Measurements from ENCODE around the gene LKAAEAR1.

The LKAAEAR1 gene

DNA sequence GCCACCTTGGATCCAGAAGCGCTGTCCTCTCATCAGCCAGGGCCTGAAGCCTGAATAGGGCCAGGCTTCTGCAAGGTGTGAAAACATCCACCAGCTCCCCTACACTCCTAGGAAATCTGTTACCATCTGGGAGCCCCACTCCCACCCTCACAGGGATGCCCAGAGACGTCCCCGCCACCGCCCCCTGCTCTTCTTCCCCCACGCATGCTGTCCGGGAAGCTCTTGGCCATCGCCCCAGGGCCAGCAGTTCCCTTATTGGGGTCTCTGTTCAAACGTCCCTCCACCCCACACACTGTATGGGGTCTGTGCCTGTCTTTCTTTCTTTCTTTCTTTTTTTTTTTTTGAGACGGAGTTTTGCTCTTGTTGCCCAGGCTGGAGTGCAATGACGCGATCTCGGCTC, 8.6 kb downstream of the LKAAEAR1 start:
- DNase-seq (ENCODE audit: low read depth, low spot score) = no peak
- H3K4me3 ChIP-seq (ENCODE audit: low read depth, low read length) = no peak overlapping the region
- TF ChIP-seq, protein P1, sequence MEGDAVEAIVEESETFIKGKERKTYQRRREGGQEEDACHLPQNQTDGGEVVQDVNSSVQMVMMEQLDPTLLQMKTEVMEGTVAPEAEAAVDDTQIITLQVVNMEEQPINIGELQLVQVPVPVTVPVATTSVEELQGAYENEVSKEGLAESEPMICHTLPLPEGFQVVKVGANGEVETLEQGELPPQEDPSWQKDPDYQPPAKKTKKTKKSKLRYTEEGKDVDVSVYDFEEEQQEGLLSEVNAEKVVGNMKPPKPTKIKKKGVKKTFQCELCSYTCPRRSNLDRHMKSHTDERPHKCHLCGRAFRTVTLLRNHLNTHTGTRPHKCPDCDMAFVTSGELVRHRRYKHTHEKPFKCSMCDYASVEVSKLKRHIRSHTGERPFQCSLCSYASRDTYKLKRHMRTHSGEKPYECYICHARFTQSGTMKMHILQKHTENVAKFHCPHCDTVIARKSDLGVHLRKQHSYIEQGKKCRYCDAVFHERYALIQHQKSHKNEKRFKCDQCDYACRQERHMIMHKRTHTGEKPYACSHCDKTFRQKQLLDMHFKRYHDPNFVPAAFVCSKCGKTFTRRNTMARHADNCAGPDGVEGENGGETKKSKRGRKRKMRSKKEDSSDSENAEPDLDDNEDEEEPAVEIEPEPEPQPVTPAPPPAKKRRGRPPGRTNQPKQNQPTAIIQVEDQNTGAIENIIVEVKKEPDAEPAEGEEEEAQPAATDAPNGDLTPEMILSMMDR (IDR thresholded peaks at IDR 0.05; ENCODE audit: low read depth, low read length) = no peak
- in situ Hi-C loops (cut with HindIII; ENCODE audit: low sequenced_read_pairs) = no loop called here

DNA sequence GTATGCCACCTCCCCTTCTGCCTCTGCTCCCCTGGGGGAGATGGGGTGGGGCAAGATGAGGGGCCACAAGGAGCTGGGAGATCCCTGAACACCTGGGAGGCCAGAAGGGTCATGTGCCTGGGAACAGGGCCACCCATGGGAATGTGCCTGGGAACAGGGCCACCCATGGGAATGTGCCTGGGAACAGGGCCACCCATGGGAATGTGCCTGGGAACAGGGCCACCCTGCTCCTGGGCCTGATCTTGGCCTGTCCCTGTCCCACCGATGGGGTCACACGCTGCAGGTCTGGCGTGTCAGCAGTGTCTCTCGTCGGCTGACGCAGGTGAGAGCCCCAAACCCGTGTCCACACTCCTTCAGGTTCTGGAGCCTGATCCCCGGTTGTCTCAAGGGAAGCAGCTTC, 9.2 kb downstream of the LKAAEAR1 start:
- TF ChIP-seq, protein P1 (IDR thresholded peaks at IDR 0.05; ENCODE audit: low read depth, low read length) = no peak
- no peak for DNase-seq (ENCODE audit: low read depth, low spot score)
- no peak overlapping the region for H3K4me3 ChIP-seq (ENCODE audit: low read depth, low read length)
- in situ Hi-C loops (cut with HindIII; ENCODE audit: low sequenced_read_pairs) = no loop called here

DNA sequence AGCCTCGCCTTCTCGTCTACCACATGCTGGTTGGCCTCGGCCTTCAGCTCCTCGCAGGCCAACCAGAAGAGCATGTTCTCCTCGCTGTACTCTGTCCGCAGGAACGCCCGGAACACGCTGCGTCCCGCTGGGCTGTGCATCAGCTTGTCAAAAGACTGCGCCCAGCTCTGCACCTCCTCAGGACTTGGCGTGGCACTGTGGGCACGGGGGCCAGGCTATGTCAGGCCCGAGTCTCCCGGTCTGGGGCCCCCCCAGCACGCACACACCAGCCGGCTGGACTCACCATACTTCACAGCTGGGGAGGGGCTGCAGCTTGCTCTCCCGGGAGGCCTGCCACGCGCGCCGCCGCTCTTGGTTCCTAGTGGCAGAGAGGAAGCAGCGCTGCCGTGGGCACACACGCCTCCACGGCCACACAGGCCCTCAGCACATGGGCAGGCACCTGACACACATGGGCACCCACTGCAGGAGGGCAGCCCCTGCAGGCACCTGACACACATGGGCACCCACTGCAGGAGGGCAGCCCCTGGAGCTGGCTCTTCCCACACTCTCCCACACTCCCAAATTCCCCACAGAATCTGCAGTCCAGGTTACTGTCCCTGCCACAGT, 9.9 kb downstream of the LKAAEAR1 start:
- in situ Hi-C loops (cut with HindIII; ENCODE audit: low sequenced_read_pairs) = no loop called here
- H3K4me3 ChIP-seq (ENCODE audit: low read depth, low read length) = no peak overlapping the region
- TF ChIP-seq, protein P1 (IDR thresholded peaks at IDR 0.05; ENCODE audit: low read depth, low read length) = no peak
- DNase-seq (ENCODE audit: low read depth, low spot score) = no peak

DNA sequence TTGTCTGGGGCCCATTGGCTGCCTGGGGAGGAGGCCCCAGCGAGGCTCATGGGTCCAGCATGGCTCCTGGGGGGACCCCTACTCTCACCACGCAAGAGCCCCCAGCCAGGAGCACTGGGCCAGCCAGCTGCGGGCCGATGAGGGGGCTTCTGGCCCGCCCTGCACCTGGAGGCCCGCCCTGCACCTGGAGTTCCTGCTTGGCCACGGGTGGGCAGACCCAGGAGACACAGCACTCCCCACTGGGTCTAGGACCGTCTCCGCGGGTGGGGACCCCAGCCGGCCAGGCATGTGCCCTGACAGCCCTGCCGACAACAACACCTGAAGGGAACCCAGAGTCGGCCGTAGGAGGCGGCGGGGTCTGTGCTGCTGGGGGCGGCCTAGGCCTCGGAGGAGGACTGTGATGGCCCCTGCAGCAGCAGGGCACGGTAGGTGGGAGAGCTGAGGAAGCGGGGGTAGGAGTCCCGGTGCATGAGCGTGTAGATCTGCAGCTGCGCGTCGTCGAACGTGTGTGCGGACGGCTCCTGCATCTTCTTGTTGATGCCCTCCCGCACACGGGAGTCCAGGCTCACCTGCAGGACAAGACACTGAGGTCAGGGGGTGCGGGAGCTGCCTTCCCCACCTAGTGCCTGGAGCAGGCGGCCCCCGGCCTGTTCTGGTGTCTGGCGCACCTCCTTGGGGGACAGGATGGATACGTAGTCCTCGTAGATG, 10.6 kb downstream of the LKAAEAR1 start:
- no peak for DNase-seq (ENCODE audit: low read depth, low spot score)
- TF ChIP-seq, protein P1 (IDR thresholded peaks at IDR 0.05; ENCODE audit: low read depth, low read length) = no peak
- no peak overlapping the region for H3K4me3 ChIP-seq (ENCODE audit: low read depth, low read length)
- in situ Hi-C loops (cut with HindIII; ENCODE audit: low sequenced_read_pairs) = no loop called here

DNA sequence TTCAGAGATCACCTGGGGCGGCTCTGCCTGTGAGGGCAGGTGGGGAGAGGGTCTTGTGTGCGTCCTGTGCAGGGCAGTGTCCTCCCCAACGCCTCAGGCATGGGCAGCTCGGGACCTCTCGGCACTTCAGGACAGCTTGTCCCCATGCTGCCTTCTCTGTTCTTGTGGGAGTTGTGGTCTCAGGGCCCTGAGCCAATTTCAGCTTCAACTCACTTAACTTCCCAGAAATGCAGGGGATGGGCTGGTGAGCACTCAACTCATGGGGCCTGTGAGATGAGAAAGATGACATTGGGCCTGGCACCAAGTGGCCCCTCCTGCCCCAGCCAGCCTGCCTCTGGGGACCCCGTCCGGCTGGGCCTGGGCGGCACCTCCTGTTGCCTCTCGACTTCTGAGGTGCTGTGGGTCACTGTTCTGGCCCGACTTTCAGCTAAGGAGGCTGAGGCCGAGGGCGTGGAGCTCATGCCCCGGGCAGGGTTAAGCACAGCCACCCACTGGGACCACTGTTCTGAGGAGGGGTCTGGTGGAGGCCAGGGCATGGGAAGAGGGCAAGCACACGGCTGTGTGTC, 11.6 kb downstream of the LKAAEAR1 start:
- H3K4me3 ChIP-seq (ENCODE audit: low read depth, low read length) = no peak overlapping the region
- TF ChIP-seq, protein P1 (IDR thresholded peaks at IDR 0.05; ENCODE audit: low read depth, low read length) = no peak
- in situ Hi-C loops (cut with HindIII; ENCODE audit: low sequenced_read_pairs) = no loop called here
- DNase-seq (ENCODE audit: low read depth, low spot score) = no peak

DNA sequence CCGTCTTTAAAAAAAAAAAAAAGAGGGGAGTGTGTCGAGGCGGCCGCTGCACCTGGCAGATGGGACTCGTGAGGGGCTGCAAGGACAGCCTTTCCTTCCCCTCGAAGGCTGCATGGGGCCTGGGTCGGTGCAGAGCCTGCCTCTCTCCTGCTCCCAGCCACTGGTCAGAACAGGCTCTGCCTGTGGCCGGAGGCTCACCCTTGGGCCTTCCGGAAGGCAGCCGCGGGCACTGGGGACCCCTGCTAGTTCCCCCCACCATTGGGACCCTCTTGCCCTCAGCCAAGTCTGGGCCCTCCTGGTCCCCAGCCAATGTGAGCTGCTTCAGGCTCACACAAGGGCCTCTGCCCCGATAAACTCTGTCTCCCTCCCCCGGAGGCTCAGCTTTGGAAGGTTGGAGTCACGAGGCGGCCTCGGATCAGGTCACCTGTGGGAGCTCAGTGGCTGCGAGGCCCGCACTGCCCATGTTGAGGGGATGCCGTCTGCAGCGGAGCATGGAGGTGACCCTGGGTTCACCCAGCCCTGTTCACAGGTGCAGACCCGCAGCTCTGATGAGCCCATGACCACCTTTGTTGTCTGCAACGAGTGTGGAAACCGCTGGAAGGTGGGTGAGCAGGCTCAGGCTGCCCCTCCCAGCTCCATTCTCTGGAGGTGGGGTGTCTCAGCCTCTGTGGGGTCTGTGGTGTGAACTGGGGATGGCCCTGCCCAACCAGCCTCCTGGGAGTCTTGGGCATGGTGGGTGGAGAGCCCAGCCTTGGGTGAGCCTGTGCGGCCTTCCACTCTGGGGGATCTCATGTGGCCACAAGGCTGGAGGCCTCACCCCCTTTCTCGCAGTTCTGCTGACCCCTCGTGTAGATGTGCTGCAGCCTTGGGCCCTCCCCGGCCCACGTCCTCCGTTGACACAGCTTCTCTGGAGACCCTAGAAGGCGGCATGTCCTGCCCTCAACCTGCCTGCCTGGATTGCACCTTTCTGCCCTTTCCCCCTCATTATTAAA, 12.6 kb downstream of the LKAAEAR1 start:
- TF ChIP-seq, protein P1 (IDR thresholded peaks at IDR 0.05; ENCODE audit: low read depth, low read length) = no peak
- H3K4me3 ChIP-seq (ENCODE audit: low read depth, low read length) = no peak overlapping the region
- DNase-seq (ENCODE audit: low read depth, low spot score) = no peak
- in situ Hi-C loops (cut with HindIII; ENCODE audit: low sequenced_read_pairs) = no loop called here
